Measurements from ENCODE around the gene CPVL.
"Not testable (repeated sequence)": the region's sequence is repeated elsewhere in the genome, so short reads cannot be mapped to it uniquely, and the experiment has no call there.

CPVL gene

GRCh38 chr7:29116361-29117200, 29.8 kb downstream of the CPVL start:
- DNase-seq, result no peak

DNA sequence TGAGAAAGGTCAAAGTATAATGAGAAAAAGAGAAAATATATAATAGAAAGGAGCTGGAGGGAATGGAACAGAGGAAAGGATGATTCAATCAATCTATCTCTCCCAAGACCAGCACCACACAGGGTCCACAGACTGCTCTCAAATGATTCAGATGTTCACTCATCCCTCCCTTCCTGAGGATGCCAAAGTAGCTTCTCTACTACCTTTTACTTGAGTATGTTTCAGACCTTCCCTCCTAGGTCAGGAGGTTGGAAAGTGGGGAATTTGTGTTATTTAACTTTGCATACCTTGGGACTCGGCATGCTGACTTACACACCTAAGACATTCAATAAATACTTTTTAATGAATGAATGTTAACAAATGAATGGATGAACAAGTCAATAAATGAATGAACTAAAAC, 30.6 kb downstream of the CPVL start:
- DNase-seq, result no peak

DNA sequence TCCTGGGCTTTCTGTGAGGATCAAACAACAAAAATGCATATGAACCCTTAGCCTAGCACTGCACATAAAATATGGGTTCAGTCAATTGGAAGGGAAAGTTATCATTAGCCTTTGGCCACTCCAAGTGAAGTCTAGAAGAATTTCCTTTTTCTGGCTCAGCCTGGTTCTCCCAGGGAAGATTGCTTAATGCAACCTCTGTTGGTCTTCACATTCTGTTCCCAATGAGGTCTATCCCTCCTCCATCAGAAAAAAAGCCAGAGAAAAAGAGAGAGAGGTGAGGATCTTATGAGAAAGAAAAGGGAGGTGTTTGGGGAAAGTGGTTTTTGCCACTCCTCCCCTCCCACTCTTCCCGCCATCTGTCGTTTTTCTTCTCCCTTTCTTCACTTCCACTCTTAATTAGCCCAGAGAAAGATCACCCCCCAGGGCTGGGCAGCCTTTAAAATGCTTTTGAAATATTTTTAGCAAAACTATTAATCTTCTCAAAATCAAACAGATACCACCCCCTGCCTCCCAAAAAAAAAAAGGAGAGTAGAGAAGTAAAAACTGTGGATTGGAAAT, 31.1 kb downstream of the CPVL start:
- DNase-seq, result no peak

GRCh38 chr7:29114266-29114665, 32.1 kb downstream of the CPVL start:
- DNase-seq, result not testable (repeated sequence)

DNA sequence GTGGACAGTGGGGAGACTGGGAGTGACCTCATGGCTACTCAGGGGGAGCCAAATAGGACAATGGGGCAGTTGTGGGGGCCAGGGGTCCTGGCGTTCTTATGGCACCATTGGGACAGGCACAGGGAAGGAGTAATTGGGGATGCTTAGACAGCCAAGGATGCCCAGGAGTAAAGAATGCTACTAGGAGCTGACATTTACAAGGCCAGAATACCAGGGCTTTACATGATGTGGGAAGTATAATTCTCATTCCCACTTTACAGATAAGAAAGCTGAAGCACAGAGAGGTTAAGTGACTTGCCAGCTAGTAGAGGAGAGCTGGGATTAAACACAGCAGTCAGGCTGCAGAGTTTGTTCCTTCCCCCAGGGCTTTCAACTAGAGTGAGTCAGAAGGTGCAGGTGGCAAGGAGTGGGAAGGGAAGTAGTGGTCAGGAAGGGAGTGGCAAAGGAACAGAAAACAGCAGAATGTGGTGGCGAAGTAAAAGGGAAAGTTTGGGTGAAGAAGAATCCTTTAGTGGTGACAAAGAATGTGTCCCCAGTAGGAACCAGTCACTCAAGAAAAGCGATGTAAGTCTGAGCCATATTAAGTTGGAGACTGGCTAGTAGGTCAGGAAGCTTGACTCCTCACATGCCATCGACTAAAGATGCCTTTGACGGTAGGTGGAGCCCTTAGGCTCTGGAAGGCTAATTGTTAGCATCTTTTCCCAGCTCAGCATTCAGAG, 32.8 kb downstream of the CPVL start:
- no peak for DNase-seq

- no peak for DNase-seq
Measured at GRCh38 chr7:29112721-29113120, 33.6 kb downstream of the CPVL start.

DNA sequence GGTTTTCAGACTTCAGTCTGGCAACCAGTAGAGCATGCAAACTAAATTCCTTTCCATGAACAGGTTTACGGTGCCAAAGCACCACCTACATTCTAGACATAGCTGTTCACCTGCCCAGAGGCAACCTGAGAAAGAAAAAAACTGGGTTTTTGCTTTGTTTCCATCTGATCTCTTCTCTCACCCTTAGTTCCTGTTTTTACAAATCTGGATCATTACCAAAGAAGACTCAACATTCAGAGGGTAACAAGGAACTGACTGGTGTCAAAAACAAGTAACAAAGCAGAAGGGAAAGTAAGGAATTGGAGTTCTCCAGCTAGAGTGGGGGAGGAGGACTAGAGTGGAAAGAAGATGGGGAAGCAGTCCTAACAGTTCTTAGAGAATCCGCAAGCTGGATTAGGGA, 36.4 kb downstream of the CPVL start:
- no peak for DNase-seq

DNA sequence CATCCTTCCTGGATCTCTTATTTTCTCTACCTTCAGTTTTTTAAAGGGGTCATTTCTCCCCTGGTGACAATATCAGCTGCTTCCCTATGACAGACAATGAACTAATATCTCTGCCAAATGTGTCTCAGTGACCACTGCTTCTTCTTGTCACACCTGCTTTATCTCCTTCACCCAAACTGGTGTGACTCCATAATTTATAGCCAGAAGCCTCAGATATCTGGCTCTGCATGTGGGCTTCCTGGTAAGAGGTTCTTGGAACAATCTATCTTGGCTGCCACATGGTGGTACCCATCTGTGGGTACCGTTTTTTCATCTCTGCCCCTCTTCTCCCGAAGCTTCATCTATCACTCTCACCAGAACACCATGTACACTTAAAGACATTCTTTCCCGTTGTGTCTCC, 37.0 kb downstream of the CPVL start:
- DNase-seq, result no peak

DNA sequence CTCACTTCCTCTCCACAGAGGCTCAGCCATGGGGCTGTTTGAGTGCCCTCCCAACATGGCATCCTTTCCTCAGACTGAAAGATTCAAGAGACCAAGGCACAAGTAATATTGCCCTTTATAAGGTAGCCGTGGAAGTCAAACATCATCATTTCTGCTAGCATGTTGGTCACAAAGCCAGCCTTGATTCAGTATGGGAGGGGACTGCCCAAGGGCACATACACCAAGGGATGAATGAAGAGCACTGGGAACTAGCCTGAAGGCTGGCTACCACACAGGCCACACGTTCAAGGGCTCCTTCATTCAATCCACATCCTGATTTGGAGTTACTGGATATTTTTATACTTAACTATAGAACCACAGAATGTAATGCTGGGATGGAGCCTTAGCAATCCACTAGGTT, 39.3 kb downstream of the CPVL start:
- no peak for DNase-seq

DNA sequence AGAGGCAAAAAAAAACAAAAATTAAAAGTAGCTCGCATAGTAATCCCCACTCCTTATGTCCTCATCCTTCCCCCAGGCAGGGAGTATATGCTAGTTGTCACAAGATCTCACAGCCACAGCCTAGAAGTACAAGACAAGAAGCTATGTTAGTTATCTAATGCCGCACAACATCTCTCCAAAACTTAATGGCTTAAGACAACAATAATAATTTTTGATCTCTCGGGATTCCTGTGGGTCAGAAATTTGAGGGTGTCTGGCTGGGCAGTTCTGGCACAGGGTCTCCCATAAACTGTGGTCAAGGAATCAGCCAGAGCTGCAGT, 39.7 kb downstream of the CPVL start:
- DNase-seq, result no peak

DNA sequence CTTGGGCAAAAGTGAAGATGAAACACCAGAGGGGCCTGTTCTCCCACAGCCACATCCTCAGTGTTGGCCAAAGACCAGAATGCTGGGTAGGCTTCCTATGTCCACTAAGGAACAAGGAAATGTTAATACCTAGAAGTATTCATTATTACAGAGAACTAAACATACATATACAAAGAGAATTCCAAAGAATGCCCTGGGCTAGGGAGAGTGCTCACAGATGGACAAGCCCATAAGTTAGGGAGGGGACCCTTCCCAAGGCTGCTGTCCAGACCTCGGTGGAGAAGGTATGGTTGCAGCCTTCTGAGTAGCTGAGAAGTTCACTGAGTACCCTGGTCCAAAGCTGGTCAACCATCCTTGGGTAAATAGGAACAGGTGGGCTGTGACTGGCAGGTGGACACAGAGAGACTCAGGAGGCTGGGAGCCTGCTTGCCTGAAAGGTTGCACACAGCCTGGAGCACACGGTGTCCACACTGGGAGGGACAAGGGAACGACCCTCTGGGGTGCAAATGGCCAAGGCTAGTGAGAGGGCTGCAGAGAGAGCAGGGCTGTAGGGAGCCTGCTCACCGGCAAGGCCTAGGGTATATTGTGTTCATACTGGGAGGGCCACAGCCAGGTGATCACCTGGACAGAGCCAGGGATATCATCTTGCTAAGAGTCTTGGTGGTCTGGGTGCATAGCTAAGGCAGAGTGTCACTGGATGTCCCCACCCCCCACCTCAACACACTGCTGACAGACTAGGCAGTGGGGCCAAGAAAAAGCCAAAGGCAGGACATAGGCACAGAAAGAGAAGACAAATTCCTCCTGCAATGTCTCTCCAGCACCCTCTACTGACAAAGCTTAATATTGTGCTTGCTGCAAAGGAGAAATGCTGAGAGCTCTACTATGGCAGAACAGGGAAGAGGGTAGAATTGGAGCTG, 40.3 kb downstream of the CPVL start:
- DNase-seq, result no peak

DNA sequence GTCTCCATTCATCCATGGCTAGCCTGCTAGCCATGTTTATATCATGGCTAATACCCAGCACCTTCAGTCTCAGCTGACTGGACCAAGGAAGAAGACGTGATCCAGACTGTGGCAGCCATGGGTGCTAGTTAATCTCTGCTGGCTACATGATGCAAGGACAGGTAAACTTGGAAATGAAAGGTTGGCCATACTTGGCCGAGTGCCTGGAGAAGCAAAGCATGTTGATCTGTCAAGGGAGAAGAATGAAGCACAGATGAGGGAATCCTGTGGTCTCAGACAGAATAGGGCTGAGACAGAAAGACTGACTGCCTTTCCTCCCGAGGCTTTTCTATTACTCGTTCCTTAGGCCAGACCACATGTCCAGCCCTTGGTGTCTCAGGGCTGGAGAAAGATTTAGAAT, 41.1 kb downstream of the CPVL start:
- no peak for DNase-seq

GRCh38 chr7:29102558-29103151, 43.7 kb downstream of the CPVL start:
- no peak for DNase-seq

DNA sequence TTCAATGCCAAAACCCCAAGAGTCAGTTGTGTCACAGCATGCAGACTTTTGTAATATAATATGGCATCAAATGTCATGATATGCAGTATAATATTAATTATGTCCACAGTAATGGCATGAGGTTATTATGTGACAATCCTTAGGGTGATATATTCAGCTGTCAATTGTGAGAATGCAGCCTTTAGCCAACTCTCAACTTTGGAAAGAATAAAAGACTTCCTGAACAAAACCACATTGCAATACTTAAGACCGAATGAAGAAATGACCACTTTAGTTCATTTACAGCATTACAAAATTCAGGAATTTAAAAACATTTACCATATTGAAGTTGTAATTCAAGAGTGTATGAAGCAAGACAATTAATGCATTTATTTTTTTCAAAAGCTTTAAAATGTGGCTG, 45.4 kb downstream of the CPVL start:
- DNase-seq, result no peak

- DNase-seq, result no peak
Measured at GRCh38 chr7:29099896-29100847, 46.2 kb downstream of the CPVL start.

DNA sequence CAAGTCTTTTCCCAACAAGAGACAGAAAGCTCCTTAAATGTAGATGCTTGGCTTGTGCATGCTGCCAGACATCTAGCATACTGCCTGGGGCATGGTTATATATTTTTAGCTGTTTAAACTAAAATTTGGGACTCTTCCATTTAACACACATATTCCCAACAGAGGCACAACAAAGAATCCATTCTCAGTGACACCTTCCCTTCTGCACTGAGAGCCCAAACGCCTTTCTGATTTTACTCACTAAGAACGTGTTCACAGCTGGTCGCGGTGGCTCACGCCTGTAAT, 49.9 kb downstream of the CPVL start:
- DNase-seq, result no peak

- no peak for DNase-seq
Measured at GRCh38 chr7:29095631-29096445, 50.5 kb downstream of the CPVL start.

- DNase-seq, result not testable (repeated sequence)
Measured at GRCh38 chr7:29093091-29093490, 53.2 kb downstream of the CPVL start.

- DNase-seq, result no peak
Measured at GRCh38 chr7:29091715-29092114, 54.6 kb downstream of the CPVL start.

GRCh38 chr7:29090836-29091601, 55.3 kb downstream of the CPVL start:
- no peak for DNase-seq
